Chondrocyte (in vitro differentiated cells): ENCODE measurements around the gene PNPLA2. TPM values are rescaled to one million over a fixed set of nuclear protein-coding genes. Genes with fewer than 3 reads are reported as not detected.

Experiments used
- DNase-seq: peaks from one replicate; pipeline ENCODE4 v3.0.0; 2021; ENCODE audit warnings: mixed read lengths, low spot score
- H3K27ac Mint-ChIP-seq: one replicate; pipeline ENCODE4 v1.8.0; 2021; ENCODE audit warnings: mild to moderate bottlenecking, moderate library complexity, mixed read lengths; ENCODE audit not compliant: unreplicated experiment
- H3K27me3 Mint-ChIP-seq: 2 replicates; pipeline ENCODE4 v1.8.0; 2021; ENCODE audit warnings: low read depth, mixed read lengths
- H3K36me3 Mint-ChIP-seq: 2 replicates; pipeline ENCODE4 v1.8.0; 2021; ENCODE audit warnings: low read depth, mixed read lengths
- H3K4me1 Mint-ChIP-seq: 2 replicates; pipeline ENCODE4 v1.8.0; 2021; ENCODE audit warnings: low read depth, mild to moderate bottlenecking, mixed read lengths
- H3K4me3 Mint-ChIP-seq: one replicate; pipeline ENCODE4 v1.8.0; 2021; ENCODE audit warnings: mild to moderate bottlenecking, moderate library complexity, mixed read lengths; ENCODE audit not compliant: unreplicated experiment
- H3K9me3 Mint-ChIP-seq: 2 replicates; pipeline ENCODE4 v1.8.0; 2021; ENCODE audit warnings: low read depth, mixed read lengths
- CTCF ChIP-seq: fragments of 200-600 bp; sonication (generic); IDR thresholded peaks from 2 replicates; pipeline ENCODE4 v1.5.0; 2021; ENCODE audit warnings: antibody characterized with exemption, mild to moderate bottlenecking, moderate library complexity
- total RNA-seq: library from RNA; stranded (reverse); gene quantifications from 3 replicates; pipeline ENCODE4 v1.2.1, GENCODE V29; 2021

The PNPLA2 gene
- total RNA-seq, 1 donor from 2014 or later, result 56.0 TPM

GRCh38 chr11:794766-795633, 23.7 kb upstream of the PNPLA2 start:
- H3K4me3 Mint-ChIP-seq, result no peak overlapping the region
- no peak overlapping the region for H3K27ac Mint-ChIP-seq
- DNase-seq, result no peak
- no peaks in the 10 kb centered on the region for H3K27me3 Mint-ChIP-seq
- H3K9me3 Mint-ChIP-seq, result no peaks in the 10 kb centered on the region
- no peaks in the 10 kb centered on the region for H3K36me3 Mint-ChIP-seq
- peaks cover 15% of the 10 kb centered on the region for H3K4me1 Mint-ChIP-seq
- no peak for TF ChIP-seq CTCF

GRCh38 chr11:795634-796564, 22.8 kb upstream of the PNPLA2 start:
- Mint-ChIP-seq H3K36me3 (peaks cover 2% of the 10 kb centered on the region), H3K27me3 (no peaks in the 10 kb centered on the region), H3K4me3 (peak overlapping the region; percentile 84), H3K27ac (peak overlapping the region; percentile 82), H3K4me1 (peaks cover 15% of the 10 kb centered on the region), H3K9me3 (no peaks in the 10 kb centered on the region)
- TF ChIP-seq CTCF, result no peak
- DNase-seq, result no peak

- Mint-ChIP-seq H3K4me1 (peaks cover 15% of the 10 kb centered on the region), H3K27me3 (no peaks in the 10 kb centered on the region), H3K9me3 (no peaks in the 10 kb centered on the region), H3K27ac (peak overlapping the region; percentile 93), H3K4me3 (peak overlapping the region; percentile 84), H3K36me3 (peaks cover 2% of the 10 kb centered on the region)
- TF ChIP-seq CTCF, result no peak
- DNase-seq, result no peak
Measured at GRCh38 chr11:796565-797295, 22.0 kb upstream of the PNPLA2 start.

GRCh38 chr11:797296-798092, 21.2 kb upstream of the PNPLA2 start:
- no peak for DNase-seq
- TF ChIP-seq CTCF, result no peak
- H3K27ac Mint-ChIP-seq, result peak overlapping the region; percentile 93
- peaks cover 2% of the 10 kb centered on the region for H3K36me3 Mint-ChIP-seq
- H3K4me3 Mint-ChIP-seq, result peak overlapping the region; percentile 84
- peaks cover 15% of the 10 kb centered on the region for H3K4me1 Mint-ChIP-seq
- no peaks in the 10 kb centered on the region for H3K27me3 Mint-ChIP-seq
- no peaks in the 10 kb centered on the region for H3K9me3 Mint-ChIP-seq
